Right lobe of liver (tissue), 4 donors: Measurements from ENCODE around the gene CNBP.

Source experiments
- POLR2A ChIP-seq: fragments of 450-650 bp; IDR thresholded peaks from one replicate; pipeline ENCODE4 v1.6.1; 2017; ENCODE audit warnings: antibody characterized with exemption, mild to moderate bottlenecking
- TF ChIP-seq, protein P1 (sequence below), 4 donors: fragments of 200-600 bp in 3 of 4; fragments of 450-650 bp in 1 of 4; IDR thresholded peaks; one replicate each; pipeline versions ENCODE4 v1.5.1 to v1.8.0; 2016 to 2022; ENCODE audit warnings: antibody characterized with exemption in 4 of 4, mild to moderate bottlenecking in 2 of 4
- donor health status: DM: no; HTN: no; CAD: no.
- donor health status: DM: no; HTN: no; CAD: no.
- donor health status: DM: no; HTN: yes; CAD: no.

DNA sequence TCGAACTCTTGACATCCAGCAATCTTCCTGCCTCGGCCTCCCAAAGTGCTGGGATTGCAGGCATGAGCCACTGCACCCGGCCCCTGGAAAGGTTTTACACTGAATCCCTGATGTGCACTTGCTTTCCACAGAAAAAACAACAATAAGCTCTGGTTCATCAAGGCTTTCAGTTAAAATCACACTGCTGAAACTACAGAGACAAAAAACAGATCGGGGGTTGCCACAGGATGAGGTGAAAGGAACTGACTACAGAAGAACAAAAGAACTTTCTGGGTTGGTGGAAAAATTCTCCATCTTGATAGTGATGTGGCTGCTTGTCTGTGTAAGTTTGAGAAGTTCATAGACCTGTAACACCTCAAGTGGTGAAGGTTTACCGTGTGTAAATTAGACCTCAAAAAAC is 65.0 kb downstream of the CNBP start:
- TF ChIP-seq, protein P1, sequence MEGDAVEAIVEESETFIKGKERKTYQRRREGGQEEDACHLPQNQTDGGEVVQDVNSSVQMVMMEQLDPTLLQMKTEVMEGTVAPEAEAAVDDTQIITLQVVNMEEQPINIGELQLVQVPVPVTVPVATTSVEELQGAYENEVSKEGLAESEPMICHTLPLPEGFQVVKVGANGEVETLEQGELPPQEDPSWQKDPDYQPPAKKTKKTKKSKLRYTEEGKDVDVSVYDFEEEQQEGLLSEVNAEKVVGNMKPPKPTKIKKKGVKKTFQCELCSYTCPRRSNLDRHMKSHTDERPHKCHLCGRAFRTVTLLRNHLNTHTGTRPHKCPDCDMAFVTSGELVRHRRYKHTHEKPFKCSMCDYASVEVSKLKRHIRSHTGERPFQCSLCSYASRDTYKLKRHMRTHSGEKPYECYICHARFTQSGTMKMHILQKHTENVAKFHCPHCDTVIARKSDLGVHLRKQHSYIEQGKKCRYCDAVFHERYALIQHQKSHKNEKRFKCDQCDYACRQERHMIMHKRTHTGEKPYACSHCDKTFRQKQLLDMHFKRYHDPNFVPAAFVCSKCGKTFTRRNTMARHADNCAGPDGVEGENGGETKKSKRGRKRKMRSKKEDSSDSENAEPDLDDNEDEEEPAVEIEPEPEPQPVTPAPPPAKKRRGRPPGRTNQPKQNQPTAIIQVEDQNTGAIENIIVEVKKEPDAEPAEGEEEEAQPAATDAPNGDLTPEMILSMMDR (IDR thresholded peaks at IDR 0.05) = no peak
- no peak for TF ChIP-seq POLR2A
